ENCODE measurements around the gene KLKB1. TPM values are rescaled to one million over a fixed set of nuclear protein-coding genes. Genes with fewer than 3 reads are reported as not detected.

The KLKB1 gene
- total RNA-seq, 1 donor from 2014 or later, result not detected

DNA sequence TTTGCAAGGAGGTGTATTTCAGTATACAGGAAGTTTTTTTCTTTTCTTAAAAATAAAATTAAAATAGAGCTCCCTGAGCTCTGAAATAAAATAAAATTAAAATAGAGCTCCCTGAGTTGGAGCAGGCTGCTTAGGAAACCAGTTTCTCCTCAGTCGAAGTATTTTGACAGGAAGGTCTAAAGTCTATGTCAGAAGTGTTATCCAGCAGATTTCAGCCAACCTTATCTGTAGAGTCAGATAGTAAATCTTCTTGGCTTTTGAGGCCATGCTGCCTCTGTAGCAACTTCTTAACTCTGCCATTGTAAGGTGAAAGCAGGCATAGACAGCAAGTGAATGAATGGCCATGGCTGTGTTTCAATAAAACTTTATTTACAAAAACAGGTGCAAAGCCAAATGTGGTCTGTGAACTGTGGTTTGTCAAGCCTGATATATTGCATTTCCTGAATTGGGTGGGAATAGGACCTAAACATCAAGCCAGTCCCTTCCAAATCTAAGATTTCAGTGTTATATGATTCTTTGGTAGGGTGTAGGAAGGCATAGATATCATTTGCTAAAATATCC lies 9.5 kb upstream of the KLKB1 start:
- Histone ChIP-seq H3K36me3 (ENCODE audit: insufficient read depth, low read length) (no peaks in the 10 kb centered on the region), H3K4me3 (ENCODE audit: insufficient read depth, low read depth, low read length) (no peak overlapping the region), H3K9me3 (ENCODE audit: insufficient read depth, low read depth, low read length) (no peaks in the 10 kb centered on the region), H3K4me1 (ENCODE audit: insufficient read depth, low read length) (no peaks in the 10 kb centered on the region), H3K79me2 (ENCODE audit: insufficient read depth, low read length) (no peaks in the 10 kb centered on the region), H3K27me3 (ENCODE audit: insufficient read depth, low read length) (no peaks in the 10 kb centered on the region), H4K20me1 (ENCODE audit: insufficient read depth, low read length) (no peaks in the 10 kb centered on the region), H3K27ac (ENCODE audit: low read depth, low read length) (no peak overlapping the region), H3K4me2 (ENCODE audit: low read length) (no peak overlapping the region), H2AFZ (ENCODE audit: low read depth, low read length) (no peak overlapping the region), H3K9ac (ENCODE audit: low read length) (no peak overlapping the region)
- Mint-ChIP-seq H3K27ac (ENCODE audit: unreplicated experiment) (no peak overlapping the region), H3K27me3 (ENCODE audit: low read depth, unreplicated experiment) (peaks cover 3% of the 10 kb centered on the region), H3K9me3 (ENCODE audit: unreplicated experiment) (peaks cover 1% of the 10 kb centered on the region), H3K36me3 (ENCODE audit: low read depth, unreplicated experiment) (no peaks in the 10 kb centered on the region), H3K4me3 (ENCODE audit: unreplicated experiment) (no peak overlapping the region), H3K4me1 (ENCODE audit: low read depth, unreplicated experiment) (no peaks in the 10 kb centered on the region)
- DNase-seq (ENCODE audit: low read depth) (no peak), FAIRE-seq (no peak)
- TF ChIP-seq CTCF (IDR thresholded peaks at IDR 0.05; ENCODE audit: insufficient read depth, low read depth, low read length), result no peak
- no peak for TF ChIP-seq EZH2 (IDR thresholded peaks at IDR 0.05; ENCODE audit: insufficient read depth, low read length)

GRCh38 chr4:186221624-186222023 lies 5.7 kb upstream of the KLKB1 start:
- Mint-ChIP-seq H3K4me3 (ENCODE audit: unreplicated experiment) (no peak overlapping the region), H3K27ac (ENCODE audit: unreplicated experiment) (no peak overlapping the region), H3K27me3 (ENCODE audit: low read depth, unreplicated experiment) (peaks cover 3% of the 10 kb centered on the region), H3K9me3 (ENCODE audit: unreplicated experiment) (peaks cover 24% of the 10 kb centered on the region), H3K36me3 (ENCODE audit: low read depth, unreplicated experiment) (no peaks in the 10 kb centered on the region), H3K4me1 (ENCODE audit: low read depth, unreplicated experiment) (no peaks in the 10 kb centered on the region)
- no peaks in the 10 kb centered on the region for H3K4me1 ChIP-seq (ENCODE audit: insufficient read depth, low read length)
- DNase-seq (ENCODE audit: low read depth), result no peak
- H3K9ac ChIP-seq (ENCODE audit: low read length), result no peak overlapping the region
- no peak overlapping the region for H2AFZ ChIP-seq (ENCODE audit: low read depth, low read length)
- H3K27ac ChIP-seq (ENCODE audit: low read depth, low read length), result no peak overlapping the region
- no peak for TF ChIP-seq CTCF (IDR thresholded peaks at IDR 0.05; ENCODE audit: insufficient read depth, low read depth, low read length)
- no peak for TF ChIP-seq EZH2 (IDR thresholded peaks at IDR 0.05; ENCODE audit: insufficient read depth, low read length)
- no peaks in the 10 kb centered on the region for H4K20me1 ChIP-seq (ENCODE audit: insufficient read depth, low read length)
- H3K79me2 ChIP-seq (ENCODE audit: insufficient read depth, low read length), result no peaks in the 10 kb centered on the region
- H3K4me2 ChIP-seq (ENCODE audit: low read length), result no peak overlapping the region
- no peak for FAIRE-seq
- no peak overlapping the region for H3K4me3 ChIP-seq (ENCODE audit: insufficient read depth, low read depth, low read length)
- no peaks in the 10 kb centered on the region for H3K36me3 ChIP-seq (ENCODE audit: insufficient read depth, low read length)
- H3K9me3 ChIP-seq (ENCODE audit: insufficient read depth, low read depth, low read length), result no peaks in the 10 kb centered on the region
- H3K27me3 ChIP-seq (ENCODE audit: insufficient read depth, low read length), result no peaks in the 10 kb centered on the region

GRCh38 chr4:186225848-186226247 lies 1.5 kb upstream of the KLKB1 start:
- Mint-ChIP-seq H3K9me3 (ENCODE audit: unreplicated experiment) (peaks cover 24% of the 10 kb centered on the region), H3K4me1 (ENCODE audit: low read depth, unreplicated experiment) (no peaks in the 10 kb centered on the region), H3K27ac (ENCODE audit: unreplicated experiment) (no peak overlapping the region), H3K27me3 (ENCODE audit: low read depth, unreplicated experiment) (no peaks in the 10 kb centered on the region), H3K4me3 (ENCODE audit: unreplicated experiment) (no peak overlapping the region), H3K36me3 (ENCODE audit: low read depth, unreplicated experiment) (peaks cover 2% of the 10 kb centered on the region)
- Histone ChIP-seq H3K4me2 (ENCODE audit: low read length) (no peak overlapping the region), H3K27me3 (ENCODE audit: insufficient read depth, low read length) (no peaks in the 10 kb centered on the region), H3K79me2 (ENCODE audit: insufficient read depth, low read length) (no peaks in the 10 kb centered on the region), H3K36me3 (ENCODE audit: insufficient read depth, low read length) (no peaks in the 10 kb centered on the region), H3K9ac (ENCODE audit: low read length) (no peak overlapping the region), H3K9me3 (ENCODE audit: insufficient read depth, low read depth, low read length) (no peaks in the 10 kb centered on the region), H3K4me1 (ENCODE audit: insufficient read depth, low read length) (no peaks in the 10 kb centered on the region), H3K4me3 (ENCODE audit: insufficient read depth, low read depth, low read length) (no peak overlapping the region), H2AFZ (ENCODE audit: low read depth, low read length) (no peak overlapping the region), H4K20me1 (ENCODE audit: insufficient read depth, low read length) (no peaks in the 10 kb centered on the region), H3K27ac (ENCODE audit: low read depth, low read length) (no peak overlapping the region)
- TF ChIP-seq CTCF (IDR thresholded peaks at IDR 0.05; ENCODE audit: insufficient read depth, low read depth, low read length) (no peak), EZH2 (IDR thresholded peaks at IDR 0.05; ENCODE audit: insufficient read depth, low read length) (no peak)
- no peak for FAIRE-seq
- DNase-seq (ENCODE audit: low read depth), result no peak

Measured in astrocyte (in vitro differentiated cells and primary cell).